H4 (cell line): Measurements from ENCODE around the gene STT3B. TPM values are rescaled to one million over a fixed set of nuclear protein-coding genes. Genes with fewer than 3 reads are reported as not detected.
"Not testable (repeated sequence)": the region's sequence is repeated elsewhere in the genome, so short reads cannot be mapped to it uniquely, and the experiment has no call there.

Source experiments
- DNase-seq: peaks from one replicate; pipeline ENCODE4 v3.0.0-alpha.2; 2015; ENCODE audit warnings: low spot score
- total RNA-seq: library from RNA; depleted of rRNA; stranded (reverse); fragments of >200 nt; shearing (Covaris generic); gene quantifications from 2 replicates; pipeline ENCODE4 v1.2.3, GENCODE V29; 2014

The STT3B gene
- total RNA-seq, 1 experiment from 2014 or later, result 113 TPM

DNA sequence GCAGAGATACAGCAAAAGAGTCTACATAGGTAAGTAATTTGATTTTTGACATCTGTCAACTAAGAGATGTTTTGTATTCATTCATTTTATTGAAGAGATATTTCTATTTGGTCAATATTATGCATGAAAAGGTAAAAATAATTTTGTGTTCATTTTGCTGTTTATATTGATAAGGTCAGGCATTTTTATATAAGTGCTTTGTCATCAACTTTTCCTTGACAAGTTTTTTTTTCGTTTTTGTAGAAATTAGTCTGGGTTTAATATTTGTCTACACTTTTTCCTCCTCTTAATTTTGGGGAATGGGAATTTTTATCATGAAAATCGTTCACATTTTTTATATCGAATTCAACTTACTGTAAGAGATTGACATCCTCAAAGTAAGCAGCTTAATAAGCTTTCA, 67.7 kb downstream of the STT3B start:
- DNase-seq, result no peak

DNA sequence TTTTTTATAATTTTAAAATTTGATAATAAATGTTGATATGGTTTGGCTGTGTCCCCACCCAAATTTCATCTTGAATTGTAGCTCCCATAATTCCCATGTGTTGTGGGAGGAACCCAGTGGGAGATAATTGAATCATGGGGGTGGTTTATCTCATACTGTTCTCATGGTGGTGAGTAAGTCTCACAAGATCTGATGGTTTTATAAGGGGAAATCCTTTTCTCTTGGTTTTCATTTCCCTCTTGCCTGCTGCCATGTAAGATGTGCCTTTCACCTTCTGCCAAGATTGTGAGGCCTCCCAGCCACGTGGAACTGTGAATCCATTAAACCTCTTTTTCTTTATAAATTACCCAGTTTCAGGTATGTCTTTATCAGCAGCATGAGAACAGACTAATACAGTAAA, 72.6 kb downstream of the STT3B start:
- not testable (repeated sequence) for DNase-seq

DNA sequence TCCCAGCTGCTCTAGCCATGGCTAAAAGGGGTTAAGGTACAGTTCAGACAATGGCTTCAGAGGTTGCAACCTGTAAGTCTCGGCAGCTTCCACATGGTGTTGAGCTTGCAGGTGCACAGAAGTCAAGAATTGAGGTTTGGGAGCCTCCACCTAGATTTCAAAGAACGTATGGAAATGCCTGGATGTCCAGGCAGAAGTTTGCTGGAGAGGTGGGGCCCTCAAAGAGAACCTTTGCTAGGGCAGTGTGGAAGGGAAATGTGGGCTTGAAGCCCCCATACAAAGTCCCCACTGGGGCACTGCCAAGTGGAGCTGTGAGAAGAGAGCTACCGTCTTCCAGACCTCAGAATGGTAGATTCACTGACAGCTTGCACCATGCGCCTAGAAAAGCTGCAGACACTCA, 73.7 kb downstream of the STT3B start:
- DNase-seq, result no peak

DNA sequence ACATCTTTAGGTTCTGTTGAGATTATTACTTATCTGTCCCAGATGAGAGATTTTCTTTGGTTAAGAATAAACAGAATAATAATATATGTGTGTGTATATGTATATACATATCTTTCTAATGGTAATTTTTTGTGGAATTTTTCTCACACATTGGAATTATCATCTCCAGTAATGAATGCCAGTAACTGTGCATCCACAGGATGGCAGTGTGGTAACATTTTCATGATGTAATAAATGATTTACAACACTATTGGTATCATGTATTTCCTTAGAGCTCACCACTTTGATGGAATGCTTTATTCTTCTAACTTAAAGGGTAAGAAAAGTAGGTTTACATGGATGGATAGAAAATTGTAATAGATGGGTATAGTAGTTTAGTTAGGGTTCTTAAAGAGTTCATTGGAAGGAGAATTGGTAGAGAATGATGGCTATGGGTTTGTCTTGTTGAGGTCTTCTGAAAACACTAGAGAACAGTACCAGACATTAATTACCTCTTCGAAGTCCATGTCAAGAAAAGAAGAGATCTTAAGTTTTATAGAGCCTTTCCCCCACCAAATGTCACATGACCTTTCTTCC, 78.1 kb downstream of the STT3B start:
- DNase-seq, result peak; percentile 19

DNA sequence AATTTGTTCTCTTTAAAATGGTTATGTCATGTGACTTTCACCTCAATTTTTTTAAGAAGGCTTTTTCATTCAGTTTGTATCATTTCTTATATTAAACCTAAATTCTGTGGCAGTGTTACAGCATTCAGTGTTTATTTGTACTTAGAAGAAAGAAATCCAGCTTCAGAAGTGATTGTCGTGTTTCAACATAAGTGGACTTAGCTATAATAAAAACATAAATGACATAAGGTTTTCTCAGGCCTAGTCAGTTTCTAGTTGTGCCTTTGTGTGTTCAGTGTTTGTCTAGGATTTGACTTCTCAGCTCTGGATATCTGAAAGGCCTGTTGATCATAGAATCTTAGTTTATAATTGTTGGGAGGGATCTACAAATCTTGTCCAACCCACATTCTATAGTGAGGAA, 80.5 kb downstream of the STT3B start:
- DNase-seq, result no peak

DNA sequence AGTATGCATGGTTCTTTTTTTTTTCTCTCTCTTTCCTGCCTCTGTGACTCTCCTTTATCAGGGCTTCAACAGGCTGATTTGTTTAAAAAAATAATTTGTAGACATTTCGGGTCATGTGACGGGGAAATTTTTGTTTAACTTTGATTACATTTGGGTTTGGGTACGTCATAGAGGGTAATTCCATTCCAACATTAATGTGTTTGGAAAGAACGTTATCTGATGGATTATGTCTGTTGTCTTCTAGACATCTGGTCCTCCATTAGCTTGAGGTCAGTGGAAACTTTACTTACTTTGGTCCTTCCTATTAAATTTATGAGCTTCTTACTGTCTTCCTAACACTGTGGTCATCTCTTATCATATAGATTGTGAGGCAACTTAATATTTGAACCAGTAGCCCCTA, 80.9 kb downstream of the STT3B start:
- no peak for DNase-seq

DNA sequence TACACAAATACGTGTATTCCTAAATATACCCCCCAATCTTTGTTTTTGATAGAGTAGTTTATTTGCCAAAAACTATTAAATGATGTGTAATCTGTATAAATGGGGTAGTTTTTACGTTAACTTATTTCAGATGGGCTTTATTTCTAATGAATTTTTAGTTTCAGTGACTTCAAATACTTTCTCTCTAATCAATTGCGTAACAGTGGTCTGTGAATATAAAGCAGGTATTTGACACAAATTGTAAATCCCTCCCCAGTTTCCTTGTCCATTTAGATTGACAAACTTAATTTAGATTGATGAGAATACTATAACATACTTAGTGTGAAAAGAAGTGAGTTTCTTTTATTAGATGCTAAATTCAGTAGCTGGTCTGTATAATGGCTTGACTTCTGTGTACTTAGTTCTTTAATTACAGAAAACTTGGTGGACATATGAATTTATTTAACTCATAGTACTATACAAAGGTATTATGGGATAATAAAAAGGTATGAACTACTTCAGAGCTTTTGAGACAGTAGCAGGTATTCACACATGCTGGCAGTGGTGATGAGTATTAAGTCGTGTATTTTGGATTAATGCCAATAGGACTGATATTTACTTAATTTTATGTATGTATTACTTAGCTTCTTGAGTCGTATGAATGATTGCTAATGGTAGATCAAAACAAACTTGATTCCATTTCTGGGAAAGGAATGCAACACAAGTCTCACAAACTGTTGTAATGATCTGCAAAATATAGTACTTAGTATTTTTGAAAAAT, 81.6 kb downstream of the STT3B start:
- DNase-seq, result no peak

DNA sequence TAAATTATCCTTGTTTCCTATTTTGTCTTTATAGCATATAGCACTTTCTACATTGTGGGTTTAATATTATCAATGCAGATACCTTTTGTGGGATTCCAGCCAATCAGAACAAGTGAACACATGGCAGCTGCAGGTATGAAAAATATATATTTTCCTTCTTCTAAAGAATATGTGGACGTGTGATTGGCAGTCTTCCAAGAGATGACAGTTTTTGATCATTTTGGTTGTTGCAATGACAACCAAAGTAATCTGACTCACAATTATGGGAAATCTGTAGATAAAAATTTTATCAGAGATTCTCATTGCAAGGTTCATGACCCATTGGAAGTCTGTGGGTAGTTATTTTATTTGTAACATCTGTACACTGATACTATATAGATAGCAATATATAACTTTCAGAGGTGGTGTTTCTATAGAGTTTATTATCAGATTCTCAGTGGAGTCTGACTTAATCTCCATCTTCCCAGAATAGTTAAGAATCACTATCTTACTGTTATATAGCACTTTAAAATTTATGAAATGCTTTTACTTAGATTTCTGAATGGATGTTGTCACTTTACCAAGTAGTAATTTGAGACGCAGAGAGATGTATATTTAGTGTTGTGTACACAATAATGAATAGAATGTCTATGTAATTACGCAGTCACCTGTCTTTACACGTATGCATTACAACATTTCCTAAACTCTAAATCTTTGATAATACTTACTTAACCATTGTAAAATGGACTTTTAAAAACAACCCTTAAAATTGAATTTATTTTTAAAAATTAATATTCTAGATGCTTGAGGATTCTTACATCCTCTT, 82.5 kb downstream of the STT3B start:
- DNase-seq, result no peak

DNA sequence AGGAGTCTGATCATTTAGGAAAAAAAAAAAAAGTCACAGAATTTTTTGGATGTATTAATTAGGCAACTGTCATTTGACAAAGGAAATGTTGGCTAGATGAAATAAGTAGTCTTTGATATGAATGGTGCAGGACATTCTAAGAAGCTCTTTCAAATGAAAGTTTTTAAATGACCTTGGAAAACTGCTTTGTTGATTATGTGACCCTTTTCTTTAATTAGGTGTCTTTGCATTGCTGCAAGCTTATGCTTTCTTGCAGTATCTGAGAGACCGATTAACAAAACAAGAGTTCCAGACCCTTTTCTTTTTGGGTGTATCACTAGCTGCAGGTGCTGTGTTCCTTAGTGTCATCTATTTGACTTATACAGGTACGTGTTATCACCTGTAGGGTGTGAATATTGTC, 84.0 kb downstream of the STT3B start:
- DNase-seq, result no peak

DNA sequence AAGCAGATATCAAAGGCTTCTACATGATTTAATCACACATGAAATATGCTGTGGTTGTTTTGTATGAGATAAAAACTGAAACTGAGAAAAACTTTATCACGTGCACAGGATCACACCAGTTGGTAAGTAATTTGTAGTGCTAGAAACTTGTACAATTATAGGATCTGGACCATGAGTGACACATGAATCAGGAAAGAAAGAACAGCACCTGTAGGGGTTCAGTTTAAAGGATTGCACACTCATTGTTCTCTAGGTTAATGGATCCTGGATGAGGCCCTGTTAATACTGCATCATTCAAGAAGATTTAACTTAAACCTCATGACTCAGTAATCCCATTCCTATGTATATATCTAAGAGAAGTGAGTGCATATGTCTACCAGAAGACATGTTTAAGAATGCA, 87.9 kb downstream of the STT3B start:
- DNase-seq, result no peak

DNA sequence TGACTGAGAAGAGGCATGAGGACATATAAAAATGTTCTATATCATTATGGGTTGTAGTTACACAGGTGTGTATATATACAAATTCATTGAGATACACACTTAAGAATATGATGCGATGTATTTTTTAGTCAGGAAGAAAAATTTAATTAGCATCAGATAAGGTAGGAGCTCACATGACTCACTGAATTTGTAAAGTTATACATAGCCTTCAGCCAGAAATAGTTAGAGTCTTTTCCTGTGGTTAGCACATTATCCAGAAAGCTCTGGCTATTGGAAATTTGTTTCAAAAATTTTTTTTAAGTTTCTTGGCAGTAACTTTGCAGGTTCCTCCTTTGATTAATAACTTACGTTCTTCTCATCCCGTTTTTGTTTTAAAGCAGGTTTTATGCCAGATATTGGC, 88.6 kb downstream of the STT3B start:
- no peak for DNase-seq

DNA sequence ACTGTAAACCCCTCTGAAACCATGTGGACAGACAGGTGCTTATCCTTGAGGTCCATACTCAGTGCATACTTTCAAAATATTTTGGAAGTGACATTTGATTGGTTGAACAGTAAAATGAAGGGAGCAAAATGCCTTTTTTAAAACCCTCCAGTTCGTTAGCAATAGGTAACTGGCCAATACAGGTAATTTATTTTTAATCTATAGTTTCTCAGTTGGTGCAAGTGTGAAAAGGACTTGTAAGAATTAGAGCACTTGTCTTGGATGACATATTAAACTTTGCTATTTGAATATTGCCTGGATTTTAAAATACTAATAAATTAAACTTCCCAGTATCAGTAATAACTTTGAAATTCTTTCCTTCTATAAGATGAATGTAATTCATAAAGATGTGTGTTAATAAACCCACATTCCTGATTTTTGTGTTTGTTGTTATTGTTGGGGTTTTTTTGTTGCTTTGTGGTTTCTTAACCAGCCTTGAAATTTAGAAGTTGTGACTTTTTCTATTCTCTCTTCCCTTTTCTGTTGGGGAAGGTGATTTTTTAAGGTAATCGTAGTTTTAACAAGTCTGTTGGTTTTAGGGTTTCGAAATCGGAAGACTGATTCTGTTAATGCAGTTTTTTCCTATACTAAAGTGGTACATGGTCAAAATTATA, 90.0 kb downstream of the STT3B start:
- no peak for DNase-seq

DNA sequence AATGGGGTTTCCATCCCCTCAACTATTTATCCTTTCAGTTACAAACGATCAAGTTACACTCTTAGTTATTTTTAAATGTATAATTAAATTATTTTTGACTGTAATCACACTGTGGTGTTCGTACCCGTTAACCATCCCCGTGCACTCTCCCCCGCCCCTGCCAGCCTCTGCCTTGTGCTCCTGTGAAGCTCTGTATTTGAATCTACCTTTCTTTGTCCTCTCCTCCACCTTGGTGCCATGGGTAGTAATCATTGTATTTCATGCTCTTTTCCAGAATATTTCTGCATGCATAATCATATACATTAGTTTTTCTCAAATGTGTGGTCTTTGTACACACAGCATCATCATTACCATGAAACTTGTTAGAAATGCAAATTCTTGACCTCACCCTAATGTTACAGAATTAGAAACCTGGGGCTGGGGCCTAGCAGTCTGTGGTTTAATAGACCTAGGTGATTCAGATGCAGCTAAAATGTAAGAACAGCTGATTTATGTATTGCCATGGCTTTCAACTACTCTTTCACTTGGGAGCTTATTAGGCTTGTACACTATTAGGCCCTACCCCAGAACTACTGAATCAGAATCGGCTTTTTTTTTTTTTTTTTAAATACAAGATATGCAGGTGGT, 91.5 kb downstream of the STT3B start:
- no peak for DNase-seq

DNA sequence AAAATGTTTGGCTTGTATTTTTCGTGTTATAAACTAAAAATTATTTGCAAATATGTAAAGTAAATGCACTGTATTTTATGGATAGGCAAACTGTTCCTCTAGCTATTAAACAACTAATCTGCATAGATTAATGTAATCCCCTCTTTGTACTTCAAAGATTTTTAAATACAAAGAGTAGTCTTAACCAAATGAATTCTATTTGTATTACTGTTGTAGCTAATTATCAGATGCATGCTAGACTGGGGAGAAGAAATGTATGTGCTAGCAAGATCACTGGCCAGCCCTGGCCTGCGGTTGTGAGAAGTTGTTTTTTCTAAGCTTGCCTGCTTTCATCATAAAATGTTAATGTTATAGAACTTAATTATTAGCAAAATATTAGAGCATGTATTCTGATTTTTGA, 92.6 kb downstream of the STT3B start:
- no peak for DNase-seq

DNA sequence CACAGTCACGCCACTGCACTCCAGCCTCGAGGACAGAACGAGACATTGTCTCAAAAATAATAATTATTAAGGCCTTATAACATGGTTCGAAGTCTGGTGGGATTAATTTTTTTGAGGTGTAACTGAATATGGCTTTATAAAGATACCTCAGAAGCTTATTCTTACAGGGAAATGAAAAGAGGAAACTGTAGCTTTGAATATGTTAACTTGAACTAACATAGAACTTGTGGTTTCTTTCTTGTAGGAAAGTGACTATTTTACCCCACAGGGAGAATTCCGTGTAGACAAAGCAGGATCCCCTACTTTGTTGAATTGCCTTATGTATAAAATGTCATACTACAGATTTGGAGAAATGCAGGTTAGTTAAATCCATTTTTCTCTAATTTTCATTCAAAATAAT, 96.3 kb downstream of the STT3B start:
- no peak for DNase-seq

DNA sequence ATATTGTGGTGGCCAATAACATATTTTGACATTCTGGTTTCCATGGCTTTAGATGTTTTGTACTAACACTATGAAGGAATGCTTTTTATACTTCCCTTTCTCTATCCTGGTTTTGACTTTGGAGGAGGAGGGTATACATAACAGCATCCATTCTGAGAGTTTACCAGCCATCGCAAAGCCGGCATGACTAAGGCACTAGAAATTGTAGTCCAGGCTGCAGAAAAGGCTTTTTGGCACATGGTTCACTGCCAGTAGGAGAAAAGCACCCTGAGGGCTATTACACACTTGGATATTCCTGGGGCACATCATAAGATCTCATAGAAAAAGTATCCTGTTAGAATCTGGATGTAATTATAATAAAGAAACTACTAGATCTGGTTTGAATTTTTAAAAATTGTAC, 101.8 kb downstream of the STT3B start:
- DNase-seq, result no peak

DNA sequence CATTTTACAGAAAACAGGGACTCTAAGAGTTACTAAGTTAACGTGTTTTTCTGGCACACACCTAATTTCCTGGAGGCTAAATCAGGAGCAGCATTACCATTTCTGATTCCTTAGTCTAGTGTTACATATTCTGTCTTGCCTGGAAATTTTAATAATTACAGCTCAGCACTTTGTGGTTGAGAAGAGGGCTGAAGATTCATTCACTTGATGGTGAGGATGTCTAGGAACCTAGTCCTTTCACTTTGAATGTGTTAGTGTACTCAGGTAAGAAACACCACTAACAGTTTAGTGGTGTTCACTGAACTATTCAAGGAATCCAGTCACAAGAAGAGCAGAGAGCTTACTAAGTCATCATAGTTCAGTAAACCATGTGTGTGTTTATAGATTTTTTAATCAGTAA, 102.8 kb downstream of the STT3B start:
- DNase-seq, result no peak

DNA sequence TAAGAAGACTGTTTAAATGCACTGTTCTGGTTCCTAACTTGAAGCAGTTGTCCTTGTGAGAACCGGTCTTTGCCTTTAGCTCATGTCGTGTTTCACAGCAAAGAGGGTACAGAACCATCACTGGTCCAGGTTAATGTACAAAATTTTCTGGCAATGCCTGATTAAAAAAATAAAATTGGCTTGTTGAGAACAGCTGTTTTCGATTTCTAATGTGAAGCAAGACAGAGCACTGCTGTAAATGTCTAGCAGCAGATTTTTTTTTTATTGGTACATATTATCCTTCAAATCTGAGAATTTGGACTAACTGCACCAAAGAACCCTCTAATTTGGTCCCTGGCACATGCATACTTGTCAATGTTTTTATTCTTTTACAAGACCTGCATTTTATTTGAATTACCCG, 103.3 kb downstream of the STT3B start:
- DNase-seq, result no peak

DNA sequence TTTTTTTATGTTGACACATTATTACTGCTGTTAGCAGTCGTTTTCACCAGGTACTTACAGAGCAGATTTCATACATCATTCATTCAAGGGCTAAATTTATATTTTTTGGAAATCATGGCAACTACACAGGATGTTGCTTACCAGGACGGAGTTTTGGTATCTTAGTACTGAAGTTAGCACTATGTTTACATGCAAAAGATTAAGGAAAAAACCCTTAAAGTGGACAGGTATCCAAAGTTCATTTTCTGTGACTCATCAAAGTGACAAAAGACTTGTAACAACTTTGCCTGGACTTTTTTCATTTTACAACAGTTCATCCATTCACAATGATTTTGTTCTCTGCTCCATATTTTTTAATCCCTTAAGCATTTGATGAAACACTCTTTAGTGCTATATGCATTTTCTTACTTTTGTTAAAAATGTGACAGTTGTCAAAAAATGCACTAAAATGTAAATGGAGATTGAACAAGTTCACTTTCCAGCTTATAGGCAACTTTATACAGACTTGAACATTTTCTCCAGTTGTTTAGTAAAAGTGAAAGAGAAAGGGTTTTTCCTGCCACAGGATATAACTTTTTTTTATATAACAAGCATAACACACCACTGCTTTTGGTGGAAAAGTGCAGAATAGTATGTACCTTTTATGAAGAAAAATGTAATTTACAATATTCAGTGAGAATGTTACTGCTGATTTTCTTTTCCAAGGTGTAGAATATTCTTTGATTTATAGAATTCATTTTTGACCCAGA, 104.1 kb downstream of the STT3B start:
- DNase-seq, result no peak

DNA sequence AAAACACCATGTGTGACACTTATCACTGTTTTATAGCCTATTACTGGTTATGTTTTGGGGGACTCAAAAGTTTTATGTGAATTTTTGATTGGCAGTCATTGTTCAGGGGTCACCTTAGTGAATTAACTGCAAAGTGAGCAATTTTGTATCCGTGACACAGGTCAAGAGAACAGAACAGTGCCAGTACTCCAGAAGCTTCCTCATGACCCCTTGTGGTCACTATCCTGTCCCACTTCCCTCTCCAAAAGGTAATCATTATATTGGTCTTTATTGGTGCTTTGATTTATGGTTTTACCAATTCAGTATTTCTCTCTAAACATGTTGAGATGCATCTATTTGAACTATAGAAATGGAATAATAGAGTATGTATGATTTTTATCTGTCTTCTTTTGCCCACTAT, 107.1 kb downstream of the STT3B start:
- DNase-seq, result no peak

DNA sequence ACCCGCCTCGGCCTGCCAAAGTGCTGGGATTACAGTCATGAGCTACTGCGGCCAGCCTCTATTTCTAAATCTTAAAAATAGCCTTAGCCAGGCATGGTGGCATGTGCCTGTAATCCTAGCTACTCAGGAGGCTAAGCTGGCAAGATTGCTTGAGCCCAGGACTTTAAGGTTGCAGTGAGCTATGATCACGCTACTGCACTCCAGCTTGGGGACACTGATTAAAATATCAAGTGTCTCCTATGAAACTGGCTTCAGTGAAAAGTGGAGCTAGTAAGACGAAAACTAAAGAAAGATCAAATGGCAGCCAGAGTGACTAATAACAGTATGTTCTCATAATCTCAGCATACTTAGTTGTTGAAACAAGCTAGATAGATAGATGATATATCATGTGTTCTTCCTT, 112.5 kb downstream of the STT3B start:
- no peak for DNase-seq
